Stimulated activated CD8-positive, alpha-beta memory T cell treated with anti-CD3 and anti-CD28 coated beads, Interleukin-12 subunit alpha, Interleukin-12 subunit beta, amount 100 ng/mL, for 4 hours (primary cell): ENCODE data around the gene GET3.

Source experiments
- DNase-seq: peaks from one replicate; pipeline ENCODE4 v3.0.0-alpha.2; 2020; ENCODE audit warnings: low read depth

Gene GET3

DNA sequence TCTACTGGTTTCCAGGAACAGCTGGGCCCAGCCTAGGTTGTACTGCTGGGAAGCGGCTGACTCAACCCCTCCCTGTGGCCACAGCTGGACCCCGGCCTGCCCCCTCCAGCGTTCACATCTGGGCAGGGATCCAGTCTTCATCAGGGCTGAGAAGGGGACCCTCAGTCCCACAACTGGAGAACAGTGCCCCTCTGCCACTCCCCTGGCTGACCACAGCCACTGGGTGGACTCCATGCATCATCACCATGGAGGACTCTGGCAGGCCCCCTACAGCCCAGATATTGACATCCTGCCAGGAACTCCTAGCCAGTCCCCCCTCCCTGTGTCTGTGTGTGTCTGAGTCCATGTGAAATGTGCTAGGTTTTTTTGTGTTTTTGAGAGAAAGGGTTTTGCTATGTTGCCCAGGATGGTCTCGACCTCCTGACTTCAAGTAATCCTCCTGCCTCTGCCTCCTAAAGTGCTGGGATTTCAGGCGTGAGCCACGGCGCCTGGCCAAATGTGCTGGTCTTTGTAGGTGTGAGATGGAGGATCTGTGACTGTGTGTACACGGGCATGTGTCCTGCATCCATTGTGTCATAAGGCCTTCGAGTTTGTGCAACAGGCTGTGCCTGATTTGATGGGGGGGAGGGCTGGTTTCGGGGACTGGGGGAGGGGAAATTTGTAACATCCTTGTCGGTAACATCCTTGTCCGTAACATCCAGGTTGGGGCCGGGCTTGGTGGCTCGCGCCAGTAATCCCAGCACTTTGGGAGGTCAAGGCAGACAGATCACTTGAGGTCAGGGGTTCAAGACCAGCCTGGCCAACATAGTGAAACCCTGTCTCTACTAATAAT lies 42.1 kb downstream of the GET3 start:
- no peak for DNase-seq

GRCh38 chr19:12782174-12782423 lies 44.8 kb downstream of the GET3 start:
- no peak for DNase-seq

GRCh38 chr19:12782424-12783290 lies 45.4 kb downstream of the GET3 start:
- DNase-seq, result peak; percentile 88

DNA sequence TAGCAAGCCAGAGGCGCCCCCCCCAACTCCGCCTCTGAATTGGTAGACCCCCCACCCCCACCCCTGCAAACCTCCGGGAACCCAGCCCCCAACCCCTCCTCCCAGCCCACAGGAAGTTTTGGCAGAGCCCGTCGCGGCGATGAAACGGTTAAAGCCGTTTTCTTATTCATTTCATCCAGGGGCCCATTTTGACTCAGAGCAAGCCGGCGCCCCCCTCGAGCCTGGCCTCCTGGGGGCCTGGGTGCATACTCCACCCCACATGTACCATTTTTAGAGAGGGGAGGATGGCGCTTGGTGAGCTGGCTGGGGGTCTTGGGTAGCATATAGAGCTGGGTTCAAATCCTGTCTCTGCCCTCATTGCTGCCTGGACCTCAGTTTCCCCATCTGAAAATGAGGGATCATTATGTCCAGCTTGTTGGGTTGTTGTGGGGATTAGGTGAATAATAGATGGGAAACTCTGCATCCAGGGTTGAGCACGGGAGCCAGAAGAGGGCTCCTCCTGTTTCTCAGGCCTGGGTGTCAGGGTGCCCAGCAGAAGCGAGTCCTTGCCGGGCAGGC lies 46.1 kb downstream of the GET3 start:
- DNase-seq, result peak; percentile 25

GRCh38 chr19:12783849-12784393 lies 46.6 kb downstream of the GET3 start:
- no peak for DNase-seq

GRCh38 chr19:12784394-12784870 lies 47.1 kb downstream of the GET3 start:
- DNase-seq, result no peak

GRCh38 chr19:12784871-12785430 lies 47.7 kb downstream of the GET3 start:
- peak; percentile 15 for DNase-seq

DNA sequence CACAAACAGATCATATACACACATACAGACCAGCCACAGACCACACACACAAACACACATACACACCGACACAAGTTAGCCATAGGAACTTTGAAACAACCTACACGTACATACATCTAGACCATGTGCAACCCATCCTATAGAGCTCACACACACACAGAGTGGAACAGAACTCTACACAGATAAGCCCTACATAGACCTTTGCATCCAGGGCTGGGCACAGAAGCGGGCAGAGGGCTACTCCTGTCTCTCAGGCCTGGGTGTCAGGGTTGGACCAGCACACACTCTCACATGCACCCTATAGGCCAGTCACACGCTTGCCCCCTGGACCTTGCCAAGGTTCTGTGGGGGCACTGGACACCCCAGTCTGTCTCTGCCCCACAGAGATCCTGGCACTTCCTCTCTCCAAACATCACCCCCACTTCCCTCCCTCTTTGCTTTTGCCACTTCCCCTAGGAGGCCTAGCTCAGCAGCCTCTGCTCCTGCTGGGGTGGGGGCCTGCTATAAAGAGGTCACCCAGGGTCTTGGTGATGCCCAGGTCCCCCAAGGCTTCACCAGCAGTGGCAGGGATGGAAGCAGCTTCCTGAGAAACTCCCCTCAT lies 48.2 kb downstream of the GET3 start:
- DNase-seq, result no peak

- peak; percentile 19 for DNase-seq
Observed at GRCh38 chr19:12786141-12786870, 49.0 kb downstream of the GET3 start.

- no peak for DNase-seq
Observed at GRCh38 chr19:12786952-12787351, 49.7 kb downstream of the GET3 start.

DNA sequence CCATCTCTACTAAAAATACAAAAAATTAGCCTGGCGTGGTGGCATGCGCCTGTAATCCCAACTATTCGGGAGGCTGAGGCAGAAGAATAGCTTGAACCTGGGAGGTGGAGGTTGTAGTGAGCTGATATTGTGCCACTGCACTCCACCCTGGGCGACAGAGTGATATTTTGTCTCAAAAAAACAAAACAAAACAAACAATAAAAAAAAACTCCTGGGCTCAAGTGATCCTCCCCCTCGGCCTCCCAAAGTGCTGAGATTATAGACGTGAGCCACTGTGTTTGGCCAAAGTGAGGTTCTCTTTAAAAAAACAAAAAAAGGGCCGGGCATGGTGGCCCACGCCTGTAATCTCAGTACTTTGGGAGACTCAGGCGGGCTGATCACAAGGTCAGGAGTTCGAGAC lies 50.2 kb downstream of the GET3 start:
- DNase-seq, result no peak

DNA sequence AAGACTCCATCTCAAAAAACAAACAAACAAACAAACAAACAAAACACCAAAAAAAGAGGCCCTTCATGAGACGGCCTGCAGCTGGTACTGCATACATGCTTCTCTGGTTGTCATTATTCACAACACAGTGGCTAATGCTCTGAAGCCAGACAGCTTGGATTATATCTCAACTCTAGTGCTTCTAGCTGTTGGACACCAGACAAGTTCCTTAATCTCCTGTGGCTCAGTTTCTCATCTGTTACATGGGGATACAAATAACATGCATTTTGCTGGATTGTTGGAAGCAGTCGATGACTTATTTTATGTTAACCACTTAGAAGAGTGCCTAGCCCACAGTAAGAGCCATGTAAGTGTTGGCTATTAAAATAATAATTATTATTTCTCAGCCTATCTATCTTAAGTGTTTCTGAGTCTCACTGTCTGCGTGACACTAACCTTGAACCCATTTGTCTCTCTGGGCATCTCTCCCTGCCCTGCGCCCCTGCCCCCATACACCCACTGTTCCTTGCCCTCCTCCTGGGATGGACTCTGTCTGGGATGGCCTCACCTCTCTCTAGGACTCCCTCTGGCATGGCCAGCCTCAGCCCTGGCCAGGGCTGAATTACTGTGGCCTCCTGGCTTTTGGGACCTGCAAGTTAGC lies 50.9 kb downstream of the GET3 start:
- no peak for DNase-seq

GRCh38 chr19:12788682-12789097 lies 51.4 kb downstream of the GET3 start:
- peak; percentile 25 for DNase-seq

- DNase-seq, result no peak
Observed at GRCh38 chr19:12789098-12789903, 52.0 kb downstream of the GET3 start.

DNA sequence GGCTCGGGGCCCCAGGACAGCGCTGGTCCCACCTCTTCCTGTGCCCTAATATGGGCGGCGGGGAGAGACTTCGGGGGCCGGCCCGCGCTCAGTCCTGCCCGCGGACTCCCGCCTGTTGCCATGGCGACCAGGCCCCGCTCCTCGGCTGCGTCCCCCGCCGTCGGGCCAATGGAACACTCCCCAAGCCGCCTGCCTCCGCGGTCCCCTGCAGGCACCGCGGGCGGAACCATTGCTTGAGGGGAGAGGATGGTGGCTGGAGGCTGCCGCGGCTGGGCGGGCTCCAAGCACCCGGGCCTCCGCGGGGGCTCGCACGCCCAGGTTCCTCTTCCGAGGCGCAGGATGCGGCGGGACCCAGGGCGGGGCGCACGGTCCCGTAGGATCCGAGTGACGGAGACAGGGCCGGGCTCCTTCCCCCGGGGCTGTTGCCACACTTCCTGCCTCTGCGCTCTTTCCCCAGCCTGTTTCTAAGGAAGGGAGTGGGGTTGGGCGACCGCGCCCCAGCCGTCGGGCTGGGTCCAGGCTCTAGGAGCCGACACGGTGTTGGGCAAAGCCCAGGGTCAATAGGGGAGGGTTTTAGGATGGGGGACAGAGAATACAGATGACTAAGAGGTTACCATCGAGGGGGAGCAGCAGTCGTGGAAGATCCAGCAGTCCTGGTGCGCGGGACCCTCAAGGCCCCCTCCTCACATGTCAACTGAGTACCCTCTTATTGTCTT lies 52.8 kb downstream of the GET3 start:
- DNase-seq, result peak; percentile 87

GRCh38 chr19:12790628-12791344 lies 53.5 kb downstream of the GET3 start:
- DNase-seq, result no peak

DNA sequence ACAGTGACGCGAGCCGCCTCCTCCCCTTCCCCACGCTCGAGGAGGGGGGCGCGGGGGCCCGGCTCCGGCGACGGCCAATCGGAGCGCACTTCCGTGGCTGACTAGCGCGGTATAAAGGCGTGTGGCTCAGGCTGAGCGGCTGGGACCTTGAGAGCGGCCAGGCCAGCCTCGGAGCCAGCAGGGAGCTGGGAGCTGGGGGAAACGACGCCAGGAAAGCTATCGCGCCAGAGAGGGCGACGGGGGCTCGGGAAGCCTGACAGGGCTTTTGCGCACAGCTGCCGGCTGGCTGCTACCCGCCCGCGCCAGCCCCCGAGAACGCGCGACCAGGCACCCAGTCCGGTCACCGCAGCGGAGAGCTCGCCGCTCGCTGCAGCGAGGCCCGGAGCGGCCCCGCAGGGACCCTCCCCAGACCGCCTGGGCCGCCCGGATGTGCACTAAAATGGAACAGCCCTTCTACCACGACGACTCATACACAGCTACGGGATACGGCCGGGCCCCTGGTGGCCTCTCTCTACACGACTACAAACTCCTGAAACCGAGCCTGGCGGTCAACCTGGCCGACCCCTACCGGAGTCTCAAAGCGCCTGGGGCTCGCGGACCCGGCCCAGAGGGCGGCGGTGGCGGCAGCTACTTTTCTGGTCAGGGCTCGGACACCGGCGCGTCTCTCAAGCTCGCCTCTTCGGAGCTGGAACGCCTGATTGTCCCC lies 54.2 kb downstream of the GET3 start, which contains the start of gene JUNB:
JUNB (plus strand) TSS at position 142 of the 706 bp plus-strand sequence; CDS start at position 428, 286 bp downstream.
- peak; percentile 95 for DNase-seq
